ENCODE results near the gene SMU1.
A peak's percentile ranks its signal among the peaks of the same experiment; 100 is the strongest.

The SMU1 gene

GRCh38 chr9:33048054-33048465, 28.4 kb downstream of the SMU1 start:
- no peak for DNase-seq (ENCODE audit: low read depth)
- no peak overlapping the region for H3K4me3 ChIP-seq (ENCODE audit: low read length)
- TF ChIP-seq CTCF (IDR thresholded peaks at IDR 0.05; ENCODE audit: insufficient read depth, low read depth, low read length, missing control alignments), result no peak

- no peak overlapping the region for H3K4me3 ChIP-seq (ENCODE audit: low read length)
- TF ChIP-seq CTCF (IDR thresholded peaks at IDR 0.05; ENCODE audit: insufficient read depth, low read depth, low read length, missing control alignments), result no peak
- no peak for DNase-seq (ENCODE audit: low read depth)
Measured at GRCh38 chr9:33046061-33046460, 30.4 kb downstream of the SMU1 start.

- H3K4me3 ChIP-seq (ENCODE audit: low read length), result peak overlapping the region; percentile 58
- peak; percentile 53 for DNase-seq (ENCODE audit: low read depth)
- peak; percentile 40 for TF ChIP-seq CTCF (IDR thresholded peaks at IDR 0.05; ENCODE audit: insufficient read depth, low read depth, low read length, missing control alignments)
Measured at GRCh38 chr9:33044677-33045282, 31.7 kb downstream of the SMU1 start.

GRCh38 chr9:33044162-33044673, 32.3 kb downstream of the SMU1 start:
- no peak for TF ChIP-seq CTCF (IDR thresholded peaks at IDR 0.05; ENCODE audit: insufficient read depth, low read depth, low read length, missing control alignments)
- DNase-seq (ENCODE audit: low read depth), result peak; percentile 92
- peak overlapping the region; percentile 58 for H3K4me3 ChIP-seq (ENCODE audit: low read length)

- no peak for DNase-seq (ENCODE audit: low read depth)
- TF ChIP-seq CTCF (IDR thresholded peaks at IDR 0.05; ENCODE audit: insufficient read depth, low read depth, low read length, missing control alignments), result no peak
Measured at GRCh38 chr9:33043671-33044070, 32.8 kb downstream of the SMU1 start.

GRCh38 chr9:33042473-33042872, 34.0 kb downstream of the SMU1 start:
- no peak overlapping the region for H3K4me3 ChIP-seq (ENCODE audit: low read length)
- no peak for DNase-seq (ENCODE audit: low read depth)
- no peak for TF ChIP-seq CTCF (IDR thresholded peaks at IDR 0.05; ENCODE audit: insufficient read depth, low read depth, low read length, missing control alignments)

More at GRCh38 chr9:33043671-33044070, 32.8 kb downstream of the SMU1 start:
- H3K4me3 ChIP-seq (ENCODE audit: low read length), result peak overlapping the region; percentile 58
